ENCODE measurements around the gene NUP210L.
"Not testable (repeated sequence)": the region's sequence is repeated elsewhere in the genome, so short reads cannot be mapped to it uniquely, and the experiment has no call there.

NUP210L gene

DNA sequence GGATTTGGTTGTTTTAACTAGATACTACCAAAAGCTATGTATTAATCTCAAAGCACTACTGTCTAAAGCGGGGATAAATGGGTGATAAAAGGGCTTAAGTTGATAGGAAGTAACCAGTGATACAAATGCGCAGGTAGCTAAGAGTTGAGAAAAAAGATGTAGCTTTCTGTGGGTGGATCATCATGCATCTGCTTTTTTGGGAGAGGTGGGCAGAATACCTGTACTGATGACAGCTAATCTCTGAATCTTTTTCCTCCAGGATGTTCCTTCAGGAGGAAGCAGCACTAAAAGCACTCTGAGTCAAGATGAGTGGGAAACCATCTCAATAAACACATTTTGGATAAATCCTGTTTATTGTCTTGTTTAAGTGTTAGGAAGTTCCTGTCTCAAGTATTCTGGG lies 163.1 kb downstream of the NUP210L start:
- DNase-seq (ENCODE audit: low spot score) = no peak

DNA sequence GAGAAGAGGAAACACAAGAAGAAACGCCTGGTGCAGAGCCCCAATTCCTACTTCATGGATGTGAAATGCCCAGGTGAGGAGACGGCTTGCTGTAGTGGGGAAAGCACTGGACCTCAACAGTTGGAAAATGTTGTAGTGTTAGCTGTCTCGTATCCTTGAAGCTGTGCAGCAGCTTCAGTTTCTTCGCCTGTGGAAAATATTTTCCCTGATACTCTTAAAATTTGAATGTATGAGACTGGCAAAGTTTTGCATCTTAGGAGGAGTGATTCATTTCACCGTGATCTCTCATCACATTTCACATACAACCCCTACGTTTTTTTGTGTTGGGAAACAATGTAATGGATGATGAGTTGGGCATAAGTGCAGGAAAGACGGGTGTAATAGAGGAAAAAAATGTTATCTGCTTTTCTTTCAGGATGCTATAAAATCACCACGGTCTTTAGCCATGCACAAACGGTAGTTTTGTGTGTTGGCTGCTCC lies 163.7 kb downstream of the NUP210L start:
- no peak for DNase-seq (ENCODE audit: low spot score)

DNA sequence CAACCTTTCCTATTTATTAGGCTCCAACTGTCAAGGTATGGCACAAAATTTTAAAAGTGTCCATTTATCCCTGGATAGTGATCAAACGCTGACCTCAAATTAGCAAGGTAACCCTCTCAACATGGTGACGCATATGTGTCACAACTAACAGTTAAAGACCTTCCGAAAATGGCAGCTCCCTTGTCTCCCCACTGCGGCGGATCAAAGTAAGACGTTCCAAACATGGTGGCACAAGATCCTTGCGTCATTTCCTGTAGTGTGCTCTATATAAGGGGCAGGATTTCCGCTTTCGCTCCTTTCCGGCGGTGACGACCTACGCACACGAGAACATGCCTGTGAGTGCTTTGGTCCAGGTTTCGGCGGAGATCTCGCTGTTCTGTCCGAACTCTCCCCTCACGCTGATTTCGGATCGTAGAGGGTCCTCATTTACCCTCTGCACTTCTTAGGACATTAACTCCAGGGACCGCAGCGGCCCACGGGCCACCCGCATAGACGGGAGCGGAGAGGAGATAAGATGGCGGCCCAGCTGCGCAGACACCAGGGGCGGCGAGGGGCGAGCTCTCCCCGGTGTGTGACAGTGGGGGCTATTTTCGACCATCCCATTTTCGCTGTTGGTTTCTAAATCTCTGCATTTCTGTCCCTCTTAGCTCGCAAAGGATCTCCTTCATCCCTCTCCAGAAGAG lies 164.3 kb downstream of the NUP210L start, which contains the start of gene RPS27:
Gene RPS27 (plus strand): TSS at position 295 of the 683 bp plus-strand sequence. CDS start 35 bp downstream, at position 330.
- peak; percentile 98 for DNase-seq (ENCODE audit: low spot score)

DNA sequence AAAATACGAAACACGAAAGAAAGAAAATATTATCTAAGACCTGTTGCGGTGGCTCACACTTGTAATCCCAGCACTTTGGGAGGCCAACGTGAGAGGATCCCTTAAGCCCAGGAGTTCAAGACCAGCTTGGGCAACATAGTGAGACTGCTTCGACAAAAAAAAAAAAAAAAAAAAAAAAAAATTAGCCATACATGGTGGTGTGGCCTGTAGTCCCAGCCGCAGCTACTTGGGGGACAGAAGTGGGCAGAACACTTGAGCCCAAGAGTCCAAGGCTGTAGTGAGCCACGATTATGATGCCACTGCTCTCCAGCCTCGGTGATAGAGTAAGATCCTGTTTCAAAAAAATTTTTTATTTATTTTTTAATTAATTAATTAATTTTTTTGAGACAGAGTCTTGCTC lies 167.3 kb downstream of the NUP210L start:
- DNase-seq (ENCODE audit: low spot score) = no peak

DNA sequence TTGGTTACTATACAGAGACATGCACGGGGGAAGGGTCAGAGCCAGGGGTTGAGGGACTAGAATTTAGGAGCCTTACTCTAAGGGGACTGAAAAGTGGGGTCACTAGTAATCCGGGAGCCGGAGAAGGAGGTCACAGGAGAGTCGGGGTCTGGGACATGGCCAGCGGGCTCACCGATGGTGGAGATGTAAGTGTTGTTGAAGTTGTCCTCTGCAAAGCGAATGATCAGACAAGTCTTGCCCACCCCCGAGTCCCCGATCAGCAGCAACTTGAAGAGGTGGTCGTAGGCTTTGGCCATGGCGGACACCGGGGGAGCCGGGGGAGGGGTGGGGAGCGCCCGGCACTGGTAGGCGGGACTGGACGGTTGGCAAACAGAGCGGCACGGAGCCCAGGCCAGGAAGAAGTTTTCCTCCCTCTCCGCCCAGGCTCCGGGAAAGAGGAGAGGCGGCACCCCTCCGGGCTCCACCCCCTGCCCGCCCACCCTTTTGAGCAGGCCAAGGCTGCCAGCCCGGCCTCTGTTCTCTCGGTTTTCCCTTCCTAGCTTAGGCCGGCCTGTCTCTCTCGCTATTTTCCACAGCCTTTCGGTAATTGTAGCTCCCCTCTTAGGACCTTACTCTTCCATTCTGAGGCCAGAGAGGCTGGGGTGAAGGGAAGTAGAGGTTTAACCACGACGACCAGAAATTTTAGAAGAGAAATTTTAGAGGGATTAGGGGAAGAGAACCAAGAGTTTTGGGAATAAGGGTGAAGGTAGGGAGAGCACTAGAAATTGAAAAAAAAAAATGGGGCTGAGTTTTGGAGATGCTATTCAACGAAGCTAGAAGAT lies 168.7 kb downstream of the NUP210L start, which contains the start of gene RAB13:
Gene RAB13 (minus strand): TSS at position 399 of the 821 bp plus-strand sequence. CDS start 103 bp downstream, at position 296.
- DNase-seq (ENCODE audit: low spot score) = peak; percentile 75

DNA sequence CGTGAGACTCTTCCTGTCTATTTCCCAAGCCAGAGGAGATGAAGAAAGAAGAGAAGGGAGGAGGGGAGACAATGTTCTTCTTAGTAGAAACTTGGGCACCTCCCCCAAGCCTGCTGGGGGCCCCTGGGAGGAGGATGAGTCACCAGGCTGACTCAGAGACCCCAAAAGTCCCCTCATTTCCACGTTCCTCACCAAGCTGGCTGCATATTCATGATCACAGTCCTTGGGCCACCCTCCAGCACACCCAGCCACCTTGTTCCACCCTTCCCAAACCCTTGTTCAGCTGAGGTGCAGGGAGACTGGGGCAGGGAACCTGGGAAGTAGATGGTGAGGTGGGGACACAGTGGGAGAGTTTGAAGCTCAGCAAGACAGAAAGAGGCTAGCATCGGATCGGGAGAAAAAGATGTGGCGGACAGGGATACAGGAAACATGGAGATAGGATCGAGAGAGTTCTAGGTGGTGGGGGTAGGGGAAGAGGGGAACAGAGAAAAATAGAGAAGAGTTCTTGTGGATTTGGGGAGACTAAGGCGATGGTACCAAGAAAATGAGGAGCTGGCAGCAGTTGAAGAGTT lies 169.4 kb downstream of the NUP210L start:
- DNase-seq (ENCODE audit: low spot score) = no peak

DNA sequence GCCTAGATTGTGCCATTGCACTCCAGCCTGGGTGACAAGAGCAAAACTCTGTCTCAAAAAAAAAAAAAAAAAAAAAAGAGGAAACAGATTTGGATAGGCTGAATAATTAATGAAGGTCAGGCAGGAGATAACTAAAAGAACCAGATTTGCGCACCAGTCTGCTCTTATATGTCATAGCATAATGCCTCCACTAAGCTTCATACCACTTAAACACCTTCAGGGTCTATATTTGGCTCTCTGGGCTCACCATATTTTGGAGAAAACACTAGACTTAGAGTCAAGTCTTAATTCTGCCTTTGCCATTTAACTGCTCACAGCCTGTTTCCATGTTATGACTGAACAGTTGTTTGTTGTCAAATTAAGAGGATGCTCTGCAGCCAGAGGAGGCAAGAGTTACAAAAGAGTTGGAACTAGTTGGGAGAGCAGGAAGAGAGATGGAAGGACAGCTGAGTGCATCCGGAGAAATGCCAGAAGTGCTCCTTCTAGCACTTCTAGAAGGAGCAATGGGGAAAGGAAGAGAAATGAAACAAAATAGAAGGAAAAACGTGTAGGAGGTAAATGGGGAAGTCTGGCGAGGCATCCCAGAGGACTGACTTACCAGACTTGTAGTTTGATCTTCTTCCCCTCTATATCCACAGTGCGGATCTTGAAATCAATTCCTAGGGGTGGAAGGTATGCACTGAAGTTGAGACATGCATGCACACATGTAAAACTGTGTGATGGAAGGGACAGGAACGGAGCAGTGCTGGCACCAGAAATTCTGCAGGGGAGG lies 170.6 kb downstream of the NUP210L start:
- no peak for DNase-seq (ENCODE audit: low spot score)

DNA sequence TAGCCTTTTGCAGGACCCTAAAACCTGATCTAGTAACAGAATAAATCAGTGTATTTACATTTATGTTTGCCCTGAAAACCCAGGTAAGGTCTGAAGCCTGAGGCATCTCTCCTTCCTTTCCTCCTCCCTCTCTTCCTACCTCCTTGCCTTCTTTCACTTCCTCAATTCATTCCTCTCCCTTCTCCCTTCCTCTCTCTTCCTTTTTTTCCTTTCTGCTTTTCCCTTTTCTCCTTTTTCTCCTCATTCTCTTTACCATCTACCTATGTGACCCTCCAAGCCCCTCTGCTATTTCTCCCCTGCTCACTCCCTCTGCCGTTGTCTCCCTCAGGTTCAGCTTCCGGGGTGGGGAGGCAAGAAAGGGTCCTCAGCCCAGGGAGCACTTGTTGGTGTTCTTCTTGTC lies 173.1 kb downstream of the NUP210L start:
- DNase-seq (ENCODE audit: low spot score) = not testable (repeated sequence)

DNA sequence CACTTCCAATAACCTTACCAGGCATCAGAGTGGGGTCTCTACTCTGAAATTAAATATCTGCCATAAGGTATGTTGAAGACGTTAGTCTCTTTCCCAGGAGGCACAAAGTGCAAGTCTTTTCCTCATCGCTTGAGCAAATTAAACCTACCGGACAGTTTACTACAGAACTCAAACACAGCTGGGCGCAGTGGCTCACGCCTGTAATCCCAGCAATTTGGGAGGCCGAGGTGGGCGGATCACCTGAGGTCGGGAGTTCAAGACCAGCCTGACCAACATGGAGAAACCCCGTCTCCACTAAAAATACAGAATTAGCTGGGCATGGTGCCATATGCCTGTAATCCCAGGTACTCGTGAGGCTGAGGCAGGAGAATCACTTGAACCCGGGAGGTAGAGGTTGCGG lies 175.8 kb downstream of the NUP210L start:
- not testable (repeated sequence) for DNase-seq (ENCODE audit: low spot score)

DNA sequence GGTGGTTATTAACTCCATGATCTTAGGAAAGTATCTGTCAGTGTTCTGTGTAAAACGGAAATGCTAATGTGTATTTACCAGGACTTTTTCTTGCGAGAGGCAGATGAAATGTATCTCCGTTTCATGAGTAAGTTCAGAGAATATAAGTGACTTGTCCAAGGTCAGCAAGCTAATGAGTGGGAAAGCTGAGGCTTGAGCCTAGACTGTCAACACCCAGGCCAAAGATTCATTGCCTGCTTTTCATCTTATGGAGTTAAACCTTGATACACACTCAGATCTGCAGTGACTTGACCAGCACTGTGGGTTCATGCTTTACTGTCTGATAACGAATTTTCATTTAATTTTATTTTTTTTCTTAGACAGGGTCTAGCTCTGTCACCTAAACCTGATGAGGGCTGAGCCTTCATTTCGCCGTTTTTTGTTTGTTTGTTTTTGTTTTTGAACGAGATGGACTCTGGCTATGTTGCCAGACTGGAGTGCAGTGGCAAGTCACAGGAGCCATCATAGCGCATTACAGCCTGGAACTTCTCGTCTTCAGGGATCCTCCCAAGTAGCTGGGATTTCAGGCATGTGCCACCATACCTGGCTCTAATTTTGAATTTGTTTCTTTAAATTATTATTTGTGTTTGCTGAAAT lies 176.5 kb downstream of the NUP210L start:
- no peak for DNase-seq (ENCODE audit: low spot score)

DNA sequence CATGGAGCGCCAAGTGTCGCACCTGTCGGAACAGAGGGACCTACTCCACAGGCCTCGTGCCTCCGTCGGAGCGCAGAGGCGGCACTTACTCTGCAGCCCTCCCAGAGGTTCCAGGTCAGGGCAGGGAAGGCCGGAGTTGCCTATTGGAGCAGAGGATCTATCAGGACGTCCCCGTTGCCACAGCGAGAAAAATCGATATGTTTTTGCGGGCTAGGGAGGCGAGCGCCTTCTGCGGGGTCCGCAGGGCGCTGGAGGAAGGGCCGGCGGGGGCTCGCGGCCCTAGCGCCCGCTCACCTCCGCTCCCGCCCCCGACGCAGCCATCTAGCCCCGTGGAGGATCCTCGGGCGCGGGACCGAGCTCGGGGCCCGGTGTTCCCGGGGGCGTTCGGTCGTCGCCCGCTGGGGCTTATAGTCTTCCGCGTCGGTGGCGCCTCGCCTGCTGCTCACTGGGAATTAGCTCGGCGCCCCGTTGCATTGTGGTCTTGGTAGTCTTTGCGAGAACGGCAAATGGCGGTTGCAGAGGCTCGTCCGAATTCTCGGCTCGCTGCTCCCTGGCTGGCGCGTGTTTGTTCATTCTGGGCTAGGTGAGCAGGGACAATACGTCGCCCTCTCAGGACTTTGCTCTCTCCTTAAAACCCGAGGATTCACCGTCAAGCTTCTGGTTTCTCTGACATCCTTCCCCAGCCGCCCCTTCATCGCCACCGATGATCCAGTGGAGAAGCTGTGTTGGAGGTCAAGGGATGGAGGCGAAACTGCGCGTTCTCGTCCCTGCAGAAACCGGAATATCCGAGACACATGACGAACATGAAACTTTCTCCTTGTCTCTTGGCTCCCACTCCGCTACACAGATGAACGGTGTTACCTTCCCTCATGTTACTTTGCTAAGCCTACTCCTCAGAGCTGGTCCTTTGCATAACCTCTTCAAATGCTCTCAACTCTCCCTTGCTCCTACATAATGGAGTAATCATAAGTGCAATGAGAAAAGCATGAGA lies 177.3 kb downstream of the NUP210L start, which contains the start of gene JTB:
Gene JTB (minus strand): TSS at position 425 of the 991 bp plus-strand sequence. CDS start 422 bp downstream, at position 3.
- peak; percentile 83 for DNase-seq (ENCODE audit: low spot score)

DNA sequence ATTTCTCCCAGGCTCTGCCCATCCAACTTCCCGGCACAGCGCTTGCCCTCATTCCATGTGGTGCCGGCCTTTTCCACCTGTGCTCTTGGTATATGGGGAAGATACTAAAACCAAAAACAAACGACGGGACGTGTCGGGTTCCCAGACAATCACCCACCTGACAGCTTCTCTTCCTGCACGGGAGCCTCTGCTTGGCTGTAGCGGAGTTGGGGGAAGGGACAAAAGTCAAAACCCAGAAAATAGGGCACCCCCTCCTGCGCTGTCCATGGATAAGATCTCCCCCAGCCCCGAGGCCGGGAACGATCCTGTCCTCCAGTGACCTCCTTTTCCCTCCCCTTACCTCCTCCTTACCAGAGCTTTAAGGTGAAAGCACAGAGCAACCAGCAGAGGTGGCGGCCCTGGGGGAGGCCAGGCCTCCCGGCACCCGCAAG lies 178.0 kb downstream of the NUP210L start:
- DNase-seq (ENCODE audit: low spot score) = no peak

DNA sequence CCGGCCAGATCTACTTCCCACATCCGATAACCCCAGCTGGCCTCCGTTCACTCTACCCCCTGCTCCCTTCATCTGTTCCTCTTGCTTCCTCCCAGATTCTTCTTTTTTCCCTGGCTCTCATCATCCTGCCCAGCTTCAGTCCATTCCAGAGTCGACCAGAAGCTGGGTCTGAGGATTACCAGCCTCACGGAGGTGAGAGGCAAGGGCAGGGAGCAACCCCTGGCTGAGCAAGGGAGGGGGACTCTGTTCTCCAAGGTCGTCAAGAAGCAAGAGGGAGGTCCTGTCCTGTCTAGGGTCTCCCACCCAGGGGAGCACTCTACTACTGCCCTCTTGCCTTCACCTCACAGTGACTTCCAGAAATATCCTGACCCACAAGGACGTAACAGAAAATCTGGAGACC lies 181.3 kb downstream of the NUP210L start:
- no peak for DNase-seq (ENCODE audit: low spot score)

DNA sequence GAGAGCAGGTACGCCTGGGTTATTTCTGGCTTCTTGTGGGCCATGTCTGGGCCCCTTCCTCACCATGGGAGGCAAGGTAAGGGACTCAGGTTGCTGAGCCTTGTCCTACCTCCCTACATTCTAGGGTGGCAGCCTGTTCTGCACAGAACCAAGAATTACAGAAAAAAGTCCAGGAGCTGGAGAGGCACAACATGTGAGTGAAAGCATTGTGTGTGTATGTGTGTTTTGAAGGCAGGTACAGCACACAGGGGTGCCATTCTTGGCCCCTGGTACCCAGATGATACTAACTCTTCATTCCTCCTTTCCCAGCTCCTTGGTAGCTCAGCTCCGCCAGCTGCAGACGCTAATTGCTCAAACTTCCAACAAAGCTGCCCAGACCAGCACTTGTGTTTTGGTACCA lies 181.8 kb downstream of the NUP210L start:
- no peak for DNase-seq (ENCODE audit: low spot score)

DNA sequence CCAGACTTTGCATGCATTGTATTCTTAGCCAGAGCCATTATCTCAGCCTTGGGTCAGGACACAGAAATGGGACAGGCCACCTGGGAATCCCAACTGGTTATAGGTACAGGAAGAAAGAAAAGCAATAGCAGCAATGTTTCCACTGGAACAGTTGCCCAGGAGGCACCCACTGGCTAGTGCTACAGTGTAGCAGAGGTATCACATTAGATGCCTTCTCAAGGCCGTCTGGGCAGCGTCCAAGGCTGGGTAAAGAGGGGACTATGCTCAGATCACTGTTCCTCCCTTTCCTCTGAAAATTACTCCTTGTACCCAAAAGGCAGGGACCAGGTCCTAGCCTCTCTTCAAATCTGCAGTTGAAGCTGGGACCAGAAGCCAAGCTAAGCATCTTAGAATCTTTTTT lies 184.5 kb downstream of the NUP210L start:
- no peak for DNase-seq (ENCODE audit: low spot score)

DNA sequence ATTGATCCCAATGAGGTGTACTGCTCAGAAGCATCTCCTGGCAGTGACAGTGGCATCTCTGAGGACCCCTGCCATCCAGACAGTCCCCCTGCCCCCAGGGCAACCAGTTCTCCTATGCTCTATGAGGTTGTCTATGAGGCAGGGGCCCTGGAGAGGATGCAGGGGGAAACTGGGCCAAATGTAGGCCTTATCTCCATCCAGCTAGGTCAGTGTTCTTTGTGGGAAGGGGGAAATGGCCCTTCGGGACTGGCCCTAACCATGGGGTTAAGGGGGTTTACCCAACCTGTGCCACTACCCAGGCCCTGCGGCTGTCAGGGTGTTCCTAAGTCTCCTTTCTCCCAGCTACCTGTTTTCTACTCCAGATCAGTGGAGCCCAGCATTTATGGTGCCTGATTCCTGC lies 185.9 kb downstream of the NUP210L start:
- DNase-seq (ENCODE audit: low spot score) = no peak

DNA sequence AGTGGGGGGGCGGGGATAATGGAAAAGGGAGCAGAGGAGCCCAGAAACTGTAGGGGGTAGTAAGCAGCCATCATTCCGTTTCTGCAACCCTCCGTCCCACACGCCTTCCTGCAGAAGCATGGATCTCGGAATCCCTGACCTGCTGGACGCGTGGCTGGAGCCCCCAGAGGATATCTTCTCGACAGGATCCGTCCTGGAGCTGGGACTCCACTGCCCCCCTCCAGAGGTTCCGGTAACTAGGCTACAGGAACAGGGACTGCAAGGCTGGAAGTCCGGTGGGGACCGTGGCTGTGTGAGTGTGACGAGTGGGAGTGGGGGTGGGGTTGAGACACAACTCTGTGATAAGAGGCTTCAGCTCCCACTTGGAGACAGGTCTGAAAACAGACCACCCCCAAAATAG lies 186.5 kb downstream of the NUP210L start:
- DNase-seq (ENCODE audit: low spot score) = no peak

DNA sequence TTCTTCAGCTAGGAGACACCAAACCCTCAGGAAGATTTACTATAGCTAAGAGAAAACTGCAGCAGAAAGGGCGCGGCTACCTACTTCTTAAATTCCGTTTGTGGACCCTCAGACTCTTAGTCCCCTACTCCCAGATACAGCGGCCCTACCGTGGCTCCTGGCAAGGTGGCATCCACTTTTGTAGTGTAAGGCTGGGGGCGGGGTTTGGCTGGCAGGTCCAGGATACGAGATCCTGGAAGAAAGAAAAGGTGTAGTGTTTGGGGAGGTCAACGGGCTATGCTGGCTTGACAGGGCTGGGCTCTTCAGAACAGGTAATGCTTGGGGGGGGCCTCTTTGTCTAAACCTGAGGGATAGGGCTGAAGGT lies 186.9 kb downstream of the NUP210L start:
- peak; percentile 39 for DNase-seq (ENCODE audit: low spot score)

DNA sequence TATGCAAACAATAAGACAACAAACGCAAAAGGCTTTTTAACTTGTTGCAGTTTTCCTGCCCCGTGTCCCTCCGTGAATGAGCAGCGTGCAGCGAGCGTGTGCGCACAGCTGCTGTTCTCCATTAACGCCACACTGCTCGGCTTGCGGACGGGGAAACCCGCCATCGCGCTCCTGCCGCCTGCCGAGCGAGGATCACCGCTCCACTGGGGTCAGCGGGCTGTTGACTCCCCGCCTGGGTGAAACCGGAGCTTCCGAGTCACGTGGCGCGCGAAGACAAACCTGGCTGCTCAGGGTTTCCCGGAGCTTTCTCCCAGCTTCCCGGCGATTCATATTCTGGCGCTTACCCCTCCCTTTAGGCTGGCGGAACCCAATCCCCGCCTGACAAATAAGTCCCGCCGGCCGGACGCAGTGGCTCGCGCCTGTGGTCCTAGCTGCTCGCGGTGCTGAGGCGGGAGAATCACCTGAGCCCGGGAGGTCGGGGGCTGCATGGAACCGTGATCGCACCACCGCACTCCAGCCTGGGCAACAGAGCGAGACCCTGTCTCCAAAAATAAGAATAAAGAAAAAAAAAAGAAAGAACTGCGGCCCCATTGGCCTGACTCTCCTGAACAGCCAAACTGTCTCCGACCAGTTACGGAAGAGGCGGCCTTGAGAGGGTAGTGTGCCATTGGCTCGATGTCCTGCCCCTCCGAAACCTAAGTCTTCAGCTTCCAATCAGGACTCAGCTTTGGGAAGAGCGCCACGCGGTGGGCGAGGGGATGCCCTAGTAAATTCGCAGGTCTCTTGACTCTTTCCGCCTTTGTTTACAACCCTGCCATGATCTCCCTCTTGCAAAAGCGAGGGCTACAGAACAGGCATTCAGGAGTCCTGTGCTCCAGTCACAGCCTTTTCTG lies 187.5 kb downstream of the NUP210L start, which contains the start of gene CREB3L4:
Gene CREB3L4 (plus strand): TSS at position 796 of the 893 bp plus-strand sequence. CDS start 624 bp downstream, outside the sequence.
- DNase-seq (ENCODE audit: low spot score) = peak; percentile 97

Measured in SW480 (cell line).